ENCODE measurements around the gene PAX2.

PAX2 gene

DNA sequence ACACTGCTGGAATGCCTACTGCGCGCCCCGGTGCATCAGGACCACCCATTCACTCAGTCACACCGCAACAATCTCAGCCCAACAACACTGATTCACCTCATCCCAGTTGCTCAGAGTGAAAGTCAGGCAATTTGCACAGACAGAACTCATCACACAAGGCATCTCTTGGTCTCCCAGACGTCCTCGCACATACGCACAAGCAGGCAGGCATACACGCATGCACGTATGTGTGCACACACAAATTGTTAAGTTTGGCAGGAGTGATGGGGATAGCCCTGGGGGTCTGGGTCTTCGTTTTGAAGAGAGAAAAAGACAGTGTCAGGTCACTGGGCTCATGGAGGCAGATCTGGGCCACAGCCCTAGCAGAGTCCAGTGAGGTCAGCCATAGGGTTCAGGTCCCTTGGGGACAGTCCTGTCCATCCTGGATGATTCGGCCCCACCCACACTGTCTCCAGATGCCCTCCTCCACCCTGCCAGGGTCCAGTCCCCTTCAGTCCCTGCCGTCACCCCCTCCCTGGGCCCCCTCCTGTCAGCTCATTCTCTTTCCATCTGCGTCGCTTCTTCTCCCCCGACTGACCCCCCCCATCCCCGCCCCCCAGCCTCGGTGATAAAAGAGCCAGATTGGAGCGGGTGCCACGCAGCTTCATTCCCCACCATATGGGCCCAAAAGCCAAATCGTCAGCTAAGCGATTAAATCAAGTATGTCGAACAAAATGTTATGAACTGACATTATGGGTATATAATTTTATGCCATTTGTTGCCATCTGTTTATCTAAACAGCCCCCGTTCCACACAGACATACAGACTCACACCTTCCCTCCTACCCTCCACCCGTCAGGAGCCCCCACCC, 118.9 kb downstream of the PAX2 start:
- no peaks in the 10 kb centered on the region for H3K36me3 ChIP-seq (replicated peaks; ENCODE audit: insufficient read depth, low read length)
- H3F3A ChIP-seq (ENCODE audit: insufficient read depth, low read length), result no peaks in the 10 kb centered on the region
- H4K20me1 ChIP-seq (ENCODE audit: insufficient read depth, low read length), result no peaks in the 10 kb centered on the region
- H3K4me2 ChIP-seq (ENCODE audit: low read depth, low read length), result no peak overlapping the region
- H3K9me3 ChIP-seq (replicated peaks; ENCODE audit: insufficient read depth, low read length), result no peaks in the 10 kb centered on the region
- H3K27ac ChIP-seq (ENCODE audit: low read length), result no peak overlapping the region
- no peaks in the 10 kb centered on the region for H3K4me1 ChIP-seq (ENCODE audit: low read length)
- TF ChIP-seq, protein P1, sequence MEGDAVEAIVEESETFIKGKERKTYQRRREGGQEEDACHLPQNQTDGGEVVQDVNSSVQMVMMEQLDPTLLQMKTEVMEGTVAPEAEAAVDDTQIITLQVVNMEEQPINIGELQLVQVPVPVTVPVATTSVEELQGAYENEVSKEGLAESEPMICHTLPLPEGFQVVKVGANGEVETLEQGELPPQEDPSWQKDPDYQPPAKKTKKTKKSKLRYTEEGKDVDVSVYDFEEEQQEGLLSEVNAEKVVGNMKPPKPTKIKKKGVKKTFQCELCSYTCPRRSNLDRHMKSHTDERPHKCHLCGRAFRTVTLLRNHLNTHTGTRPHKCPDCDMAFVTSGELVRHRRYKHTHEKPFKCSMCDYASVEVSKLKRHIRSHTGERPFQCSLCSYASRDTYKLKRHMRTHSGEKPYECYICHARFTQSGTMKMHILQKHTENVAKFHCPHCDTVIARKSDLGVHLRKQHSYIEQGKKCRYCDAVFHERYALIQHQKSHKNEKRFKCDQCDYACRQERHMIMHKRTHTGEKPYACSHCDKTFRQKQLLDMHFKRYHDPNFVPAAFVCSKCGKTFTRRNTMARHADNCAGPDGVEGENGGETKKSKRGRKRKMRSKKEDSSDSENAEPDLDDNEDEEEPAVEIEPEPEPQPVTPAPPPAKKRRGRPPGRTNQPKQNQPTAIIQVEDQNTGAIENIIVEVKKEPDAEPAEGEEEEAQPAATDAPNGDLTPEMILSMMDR (IDR thresholded peaks at IDR 0.05; ENCODE audit: low read length), result no peak
- TF ChIP-seq EZH2phosphoT487 (IDR thresholded peaks at IDR 0.05; ENCODE audit: low read length) (no peak), EZH2 (optimal IDR thresholded peaks at IDR 0.05; ENCODE audit: low read depth, low read length) (no peak)
- no peaks in the 10 kb centered on the region for H3K79me2 ChIP-seq (ENCODE audit: low read length)
- DNase-seq, result no peak
- no peak overlapping the region for H3K4me3 ChIP-seq (ENCODE audit: low read length)
- H2AFZ ChIP-seq (ENCODE audit: low read length), result no peak overlapping the region
- H3K9me2 ChIP-seq (replicated peaks; ENCODE audit: insufficient read depth, low read length), result no peaks in the 10 kb centered on the region
- no peak overlapping the region for H3K9ac ChIP-seq (ENCODE audit: low read length)
- peaks cover 85% of the 10 kb centered on the region for H3K27me3 ChIP-seq (replicated peaks; ENCODE audit: insufficient read depth, low read length)

DNA sequence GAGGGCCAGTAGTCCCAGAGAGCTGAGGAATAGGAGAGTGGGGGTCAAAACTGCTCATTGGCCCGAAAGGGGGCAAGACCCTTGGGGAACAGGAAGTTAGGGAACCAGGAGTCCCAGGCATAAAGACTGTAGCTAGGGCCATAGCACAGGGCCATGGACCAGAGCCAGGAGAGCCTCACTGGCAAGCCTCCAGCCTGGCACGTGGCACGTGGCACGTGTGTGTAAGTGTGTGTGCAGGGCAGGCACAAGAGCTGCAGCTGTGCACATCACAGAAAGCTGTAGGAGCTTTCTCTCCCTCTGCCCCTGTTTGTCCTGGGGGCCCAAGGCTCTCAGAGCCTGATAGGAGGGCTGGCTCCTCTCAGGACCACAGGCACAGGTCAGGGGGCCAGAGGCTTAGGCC, 119.6 kb downstream of the PAX2 start:
- H3K4me2 ChIP-seq (ENCODE audit: low read depth, low read length), result no peak overlapping the region
- no peak overlapping the region for H2AFZ ChIP-seq (ENCODE audit: low read length)
- H3K9ac ChIP-seq (ENCODE audit: low read length), result no peak overlapping the region
- H3K79me2 ChIP-seq (ENCODE audit: low read length), result no peaks in the 10 kb centered on the region
- DNase-seq, result no peak
- no peak overlapping the region for H3K4me3 ChIP-seq (ENCODE audit: low read length)
- no peaks in the 10 kb centered on the region for H4K20me1 ChIP-seq (ENCODE audit: insufficient read depth, low read length)
- H3K9me3 ChIP-seq (replicated peaks; ENCODE audit: insufficient read depth, low read length), result no peaks in the 10 kb centered on the region
- H3K27ac ChIP-seq (ENCODE audit: low read length), result no peak overlapping the region
- TF ChIP-seq, protein P1 (IDR thresholded peaks at IDR 0.05; ENCODE audit: low read length), result no peak
- no peak for TF ChIP-seq EZH2 (optimal IDR thresholded peaks at IDR 0.05; ENCODE audit: low read depth, low read length)
- TF ChIP-seq EZH2phosphoT487 (IDR thresholded peaks at IDR 0.05; ENCODE audit: low read length), result no peak
- peaks cover 82% of the 10 kb centered on the region for H3K27me3 ChIP-seq (replicated peaks; ENCODE audit: insufficient read depth, low read length)
- H3K9me2 ChIP-seq (replicated peaks; ENCODE audit: insufficient read depth, low read length), result no peaks in the 10 kb centered on the region
- H3K4me1 ChIP-seq (ENCODE audit: low read length), result no peaks in the 10 kb centered on the region
- no peaks in the 10 kb centered on the region for H3K36me3 ChIP-seq (replicated peaks; ENCODE audit: insufficient read depth, low read length)
- H3F3A ChIP-seq (ENCODE audit: insufficient read depth, low read length), result no peaks in the 10 kb centered on the region

DNA sequence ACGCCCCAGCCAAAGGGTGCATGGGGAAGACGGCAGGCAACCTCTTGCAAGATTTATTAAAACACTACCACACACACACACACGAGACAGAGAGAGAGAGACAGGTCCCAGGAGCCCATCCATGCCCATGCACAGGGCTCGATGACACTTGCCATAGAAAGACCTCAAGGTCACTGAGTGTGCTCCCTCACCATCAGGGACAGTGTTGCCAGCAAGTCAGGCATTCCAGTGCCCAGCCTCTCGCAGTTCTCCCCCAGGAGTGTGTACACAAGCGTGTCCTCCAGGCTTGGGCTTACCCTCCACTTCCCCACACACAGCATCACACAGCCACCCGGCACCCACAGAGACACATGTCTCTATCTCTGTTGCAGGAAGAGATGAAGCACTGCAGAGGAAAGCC, 120.6 kb downstream of the PAX2 start:
- no peak overlapping the region for H3K4me3 ChIP-seq (ENCODE audit: low read length)

More for the DNA sequence above, 120.6 kb downstream of the PAX2 start:
- H3K27me3 ChIP-seq (replicated peaks; ENCODE audit: insufficient read depth, low read length), result peaks cover 76% of the 10 kb centered on the region
- DNase-seq, result no peak
- no peaks in the 10 kb centered on the region for H3K4me1 ChIP-seq (ENCODE audit: low read length)
- TF ChIP-seq EZH2phosphoT487 (IDR thresholded peaks at IDR 0.05; ENCODE audit: low read length), result no peak
- TF ChIP-seq, protein P1 (IDR thresholded peaks at IDR 0.05; ENCODE audit: low read length), result no peak
- no peak for TF ChIP-seq EZH2 (optimal IDR thresholded peaks at IDR 0.05; ENCODE audit: low read depth, low read length)
- H3F3A ChIP-seq (ENCODE audit: insufficient read depth, low read length), result no peaks in the 10 kb centered on the region
- no peak overlapping the region for H3K4me2 ChIP-seq (ENCODE audit: low read depth, low read length)
- no peaks in the 10 kb centered on the region for H3K79me2 ChIP-seq (ENCODE audit: low read length)
- no peaks in the 10 kb centered on the region for H3K9me3 ChIP-seq (replicated peaks; ENCODE audit: insufficient read depth, low read length)
- no peak overlapping the region for H2AFZ ChIP-seq (ENCODE audit: low read length)
- no peaks in the 10 kb centered on the region for H3K36me3 ChIP-seq (replicated peaks; ENCODE audit: insufficient read depth, low read length)
- H3K27ac ChIP-seq (ENCODE audit: low read length), result no peak overlapping the region
- H4K20me1 ChIP-seq (ENCODE audit: insufficient read depth, low read length), result no peaks in the 10 kb centered on the region
- no peak overlapping the region for H3K9ac ChIP-seq (ENCODE audit: low read length)
- H3K9me2 ChIP-seq (replicated peaks; ENCODE audit: insufficient read depth, low read length), result no peaks in the 10 kb centered on the region
